ENCODE measurements around the gene RAB11FIP4. TPM values are rescaled to one million over a fixed set of nuclear protein-coding genes. Genes with fewer than 3 reads are reported as not detected.

RAB11FIP4 gene
- total and polyA plus RNA-seq, 9 of the 15 experiments (the other 6 are each of a cell fraction or from before 2014, with no cell fraction given), result 0.62 to 16.6 (median 8.9) TPM

DNA sequence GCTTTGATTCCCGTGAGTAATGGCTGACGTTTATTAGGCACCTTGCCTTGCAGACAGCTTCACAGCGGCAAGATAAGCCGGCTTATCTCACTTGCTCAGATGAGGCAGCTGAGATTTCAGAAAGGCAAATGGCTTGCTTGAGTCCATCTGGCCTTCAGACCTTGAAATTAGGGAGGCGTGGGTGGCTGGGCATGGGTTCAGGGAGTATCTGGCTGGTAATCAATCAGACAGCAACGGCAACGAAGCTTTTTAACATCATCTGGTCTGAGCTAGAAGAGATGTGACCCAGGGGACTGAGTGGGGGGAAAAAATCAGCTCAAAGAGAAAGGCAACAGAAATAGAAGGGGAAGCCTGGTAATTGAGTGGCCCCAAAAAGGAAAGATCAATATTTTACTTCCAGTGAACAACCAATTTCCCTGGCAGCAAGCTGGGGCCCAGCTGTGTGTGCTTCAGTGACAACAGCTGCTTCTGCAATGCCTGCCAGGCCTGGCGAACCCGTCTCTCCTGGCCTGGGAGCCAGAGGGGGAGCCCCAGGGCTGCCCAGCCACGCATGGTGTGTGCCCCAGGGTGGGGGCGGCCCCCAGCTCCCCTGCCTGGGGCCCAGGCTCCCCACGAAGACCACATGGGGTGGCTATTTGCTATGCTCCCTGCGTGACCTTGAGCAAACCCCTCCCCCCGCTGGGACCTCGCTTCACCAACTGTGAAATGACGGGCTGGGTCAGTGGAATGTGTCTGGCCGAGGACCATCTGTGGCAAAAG is 34.0 kb downstream of the RAB11FIP4 start (continued):
- TF ChIP-seq HIVEP1 (CRISPR knock-in tag; IDR thresholded peaks at IDR 0.05) (no peak), GTF2A2 (tag; IDR thresholded peaks at IDR 0.05) (no peak), POLR2AphosphoS5 (IDR thresholded peaks at IDR 0.05; ENCODE audit: control insufficient read depth, insufficient read depth, low read depth, low read length) (peak; percentile 51; the same call in 1 of the 2 replicates), GATA2 (CRISPR knock-in tag; IDR thresholded peaks at IDR 0.05) (0 out of 2 replicates have a peak, but pooled peaks have one; percentile 43), ZNF830 (CRISPR knock-in tag; IDR thresholded peaks at IDR 0.05) (no peak), MECOM (CRISPR knock-in tag; IDR thresholded peaks at IDR 0.05) (no peak), ESRRB (CRISPR knock-in tag; IDR thresholded peaks at IDR 0.05; ENCODE audit: borderline replicate concordance) (no peak), ZNF239 (CRISPR knock-in tag; IDR thresholded peaks at IDR 0.05) (no peak), ZNF24 (IDR thresholded peaks at IDR 0.05) (no peak), RFX7 (CRISPR knock-in tag; IDR thresholded peaks at IDR 0.05) (no peak), CBFA2T2 (conservative IDR thresholded peaks at IDR 0.05) (peak; percentile 86), ZFP30 (CRISPR knock-in tag; IDR thresholded peaks at IDR 0.05; ENCODE audit: borderline replicate concordance) (no peak)
- TF ChIP-seq, protein P1, sequence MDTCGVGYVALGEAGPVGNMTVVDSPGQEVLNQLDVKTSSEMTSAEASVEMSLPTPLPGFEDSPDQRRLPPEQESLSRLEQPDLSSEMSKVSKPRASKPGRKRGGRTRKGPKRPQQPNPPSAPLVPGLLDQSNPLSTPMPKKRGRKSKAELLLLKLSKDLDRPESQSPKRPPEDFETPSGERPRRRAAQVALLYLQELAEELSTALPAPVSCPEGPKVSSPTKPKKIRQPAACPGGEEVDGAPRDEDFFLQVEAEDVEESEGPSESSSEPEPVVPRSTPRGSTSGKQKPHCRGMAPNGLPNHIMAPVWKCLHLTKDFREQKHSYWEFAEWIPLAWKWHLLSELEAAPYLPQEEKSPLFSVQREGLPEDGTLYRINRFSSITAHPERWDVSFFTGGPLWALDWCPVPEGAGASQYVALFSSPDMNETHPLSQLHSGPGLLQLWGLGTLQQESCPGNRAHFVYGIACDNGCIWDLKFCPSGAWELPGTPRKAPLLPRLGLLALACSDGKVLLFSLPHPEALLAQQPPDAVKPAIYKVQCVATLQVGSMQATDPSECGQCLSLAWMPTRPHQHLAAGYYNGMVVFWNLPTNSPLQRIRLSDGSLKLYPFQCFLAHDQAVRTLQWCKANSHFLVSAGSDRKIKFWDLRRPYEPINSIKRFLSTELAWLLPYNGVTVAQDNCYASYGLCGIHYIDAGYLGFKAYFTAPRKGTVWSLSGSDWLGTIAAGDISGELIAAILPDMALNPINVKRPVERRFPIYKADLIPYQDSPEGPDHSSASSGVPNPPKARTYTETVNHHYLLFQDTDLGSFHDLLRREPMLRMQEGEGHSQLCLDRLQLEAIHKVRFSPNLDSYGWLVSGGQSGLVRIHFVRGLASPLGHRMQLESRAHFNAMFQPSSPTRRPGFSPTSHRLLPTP (IDR thresholded peaks at IDR 0.05; ENCODE audit: borderline replicate concordance, extremely low read depth, insufficient read length), result no peak
- TF ChIP-seq, protein P2, sequence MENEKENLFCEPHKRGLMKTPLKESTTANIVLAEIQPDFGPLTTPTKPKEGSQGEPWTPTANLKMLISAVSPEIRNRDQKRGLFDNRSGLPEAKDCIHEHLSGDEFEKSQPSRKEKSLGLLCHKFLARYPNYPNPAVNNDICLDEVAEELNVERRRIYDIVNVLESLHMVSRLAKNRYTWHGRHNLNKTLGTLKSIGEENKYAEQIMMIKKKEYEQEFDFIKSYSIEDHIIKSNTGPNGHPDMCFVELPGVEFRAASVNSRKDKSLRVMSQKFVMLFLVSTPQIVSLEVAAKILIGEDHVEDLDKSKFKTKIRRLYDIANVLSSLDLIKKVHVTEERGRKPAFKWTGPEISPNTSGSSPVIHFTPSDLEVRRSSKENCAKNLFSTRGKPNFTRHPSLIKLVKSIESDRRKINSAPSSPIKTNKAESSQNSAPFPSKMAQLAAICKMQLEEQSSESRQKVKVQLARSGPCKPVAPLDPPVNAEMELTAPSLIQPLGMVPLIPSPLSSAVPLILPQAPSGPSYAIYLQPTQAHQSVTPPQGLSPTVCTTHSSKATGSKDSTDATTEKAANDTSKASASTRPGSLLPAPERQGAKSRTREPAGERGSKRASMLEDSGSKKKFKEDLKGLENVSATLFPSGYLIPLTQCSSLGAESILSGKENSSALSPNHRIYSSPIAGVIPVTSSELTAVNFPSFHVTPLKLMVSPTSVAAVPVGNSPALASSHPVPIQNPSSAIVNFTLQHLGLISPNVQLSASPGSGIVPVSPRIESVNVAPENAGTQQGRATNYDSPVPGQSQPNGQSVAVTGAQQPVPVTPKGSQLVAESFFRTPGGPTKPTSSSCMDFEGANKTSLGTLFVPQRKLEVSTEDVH (IDR thresholded peaks at IDR 0.05; ENCODE audit: low read depth, partially characterized antibody), result no peak
- TF ChIP-seq, protein P3, sequence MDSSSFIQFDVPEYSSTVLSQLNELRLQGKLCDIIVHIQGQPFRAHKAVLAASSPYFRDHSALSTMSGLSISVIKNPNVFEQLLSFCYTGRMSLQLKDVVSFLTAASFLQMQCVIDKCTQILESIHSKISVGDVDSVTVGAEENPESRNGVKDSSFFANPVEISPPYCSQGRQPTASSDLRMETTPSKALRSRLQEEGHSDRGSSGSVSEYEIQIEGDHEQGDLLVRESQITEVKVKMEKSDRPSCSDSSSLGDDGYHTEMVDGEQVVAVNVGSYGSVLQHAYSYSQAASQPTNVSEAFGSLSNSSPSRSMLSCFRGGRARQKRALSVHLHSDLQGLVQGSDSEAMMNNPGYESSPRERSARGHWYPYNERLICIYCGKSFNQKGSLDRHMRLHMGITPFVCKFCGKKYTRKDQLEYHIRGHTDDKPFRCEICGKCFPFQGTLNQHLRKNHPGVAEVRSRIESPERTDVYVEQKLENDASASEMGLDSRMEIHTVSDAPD (CRISPR knock-in tag; IDR thresholded peaks at IDR 0.05), result no peak
- TF ChIP-seq, protein P4, sequence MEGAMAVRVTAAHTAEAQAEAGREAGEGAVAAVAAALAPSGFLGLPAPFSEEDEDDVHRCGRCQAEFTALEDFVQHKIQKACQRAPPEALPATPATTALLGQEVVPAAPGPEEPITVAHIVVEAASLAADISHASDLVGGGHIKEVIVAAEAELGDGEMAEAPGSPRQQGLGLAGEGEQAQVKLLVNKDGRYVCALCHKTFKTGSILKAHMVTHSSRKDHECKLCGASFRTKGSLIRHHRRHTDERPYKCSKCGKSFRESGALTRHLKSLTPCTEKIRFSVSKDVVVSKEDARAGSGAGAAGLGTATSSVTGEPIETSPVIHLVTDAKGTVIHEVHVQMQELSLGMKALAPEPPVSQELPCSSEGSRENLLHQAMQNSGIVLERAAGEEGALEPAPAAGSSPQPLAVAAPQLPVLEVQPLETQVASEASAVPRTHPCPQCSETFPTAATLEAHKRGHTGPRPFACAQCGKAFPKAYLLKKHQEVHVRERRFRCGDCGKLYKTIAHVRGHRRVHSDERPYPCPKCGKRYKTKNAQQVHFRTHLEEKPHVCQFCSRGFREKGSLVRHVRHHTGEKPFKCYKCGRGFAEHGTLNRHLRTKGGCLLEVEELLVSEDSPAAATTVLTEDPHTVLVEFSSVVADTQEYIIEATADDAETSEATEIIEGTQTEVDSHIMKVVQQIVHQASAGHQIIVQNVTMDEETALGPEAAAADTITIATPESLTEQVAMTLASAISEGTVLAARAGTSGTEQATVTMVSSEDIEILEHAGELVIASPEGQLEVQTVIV (CRISPR knock-in tag; IDR thresholded peaks at IDR 0.05; ENCODE audit: borderline replicate concordance), result no peak
- TF ChIP-seq, protein P5, sequence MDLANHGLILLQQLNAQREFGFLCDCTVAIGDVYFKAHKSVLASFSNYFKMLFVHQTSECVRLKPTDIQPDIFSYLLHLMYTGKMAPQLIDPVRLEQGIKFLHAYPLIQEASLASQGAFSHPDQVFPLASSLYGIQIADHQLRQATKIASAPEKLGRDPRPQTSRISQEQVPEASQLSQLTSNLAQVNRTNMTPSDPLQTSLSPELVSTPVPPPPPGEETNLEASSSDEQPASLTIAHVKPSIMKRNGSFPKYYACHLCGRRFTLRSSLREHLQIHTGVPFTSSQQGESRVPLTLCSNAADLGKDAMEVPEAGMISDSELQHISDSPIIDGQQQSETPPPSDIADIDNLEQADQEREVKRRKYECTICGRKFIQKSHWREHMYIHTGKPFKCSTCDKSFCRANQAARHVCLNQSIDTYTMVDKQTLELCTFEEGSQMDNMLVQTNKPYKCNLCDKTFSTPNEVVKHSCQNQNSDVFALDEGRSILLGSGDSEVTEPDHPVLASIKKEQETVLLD (IDR thresholded peaks at IDR 0.05), result no peak

Measured in K562 (cell line).